ENCODE results near the gene EPDR1.

EPDR1 gene

DNA sequence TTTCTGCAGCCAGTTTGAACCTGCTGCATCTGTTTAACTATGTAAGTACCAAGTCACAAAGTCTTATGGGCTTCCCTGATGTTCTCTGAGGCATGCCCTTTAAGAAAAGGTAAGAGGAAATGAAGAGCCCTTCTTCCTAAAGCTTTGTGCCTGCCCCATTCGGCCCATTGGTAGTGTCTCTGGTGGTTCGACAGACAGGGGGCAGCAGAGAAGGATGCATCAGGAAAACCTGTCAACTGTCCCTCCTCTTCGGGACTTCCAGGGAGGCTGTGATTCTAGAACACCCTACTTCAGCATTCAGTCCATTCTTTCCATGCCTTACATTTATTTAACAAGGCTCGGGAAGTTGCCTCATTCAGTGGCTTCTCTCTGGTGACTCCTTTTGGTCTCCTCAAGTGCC, 1.9 kb upstream of the EPDR1 start:
- Histone ChIP-seq H3K27ac (no peak overlapping the region), H3K4me3 (no peak overlapping the region)
- no peak for DNase-seq (ENCODE audit: low spot score)
- TF ChIP-seq, protein P1, sequence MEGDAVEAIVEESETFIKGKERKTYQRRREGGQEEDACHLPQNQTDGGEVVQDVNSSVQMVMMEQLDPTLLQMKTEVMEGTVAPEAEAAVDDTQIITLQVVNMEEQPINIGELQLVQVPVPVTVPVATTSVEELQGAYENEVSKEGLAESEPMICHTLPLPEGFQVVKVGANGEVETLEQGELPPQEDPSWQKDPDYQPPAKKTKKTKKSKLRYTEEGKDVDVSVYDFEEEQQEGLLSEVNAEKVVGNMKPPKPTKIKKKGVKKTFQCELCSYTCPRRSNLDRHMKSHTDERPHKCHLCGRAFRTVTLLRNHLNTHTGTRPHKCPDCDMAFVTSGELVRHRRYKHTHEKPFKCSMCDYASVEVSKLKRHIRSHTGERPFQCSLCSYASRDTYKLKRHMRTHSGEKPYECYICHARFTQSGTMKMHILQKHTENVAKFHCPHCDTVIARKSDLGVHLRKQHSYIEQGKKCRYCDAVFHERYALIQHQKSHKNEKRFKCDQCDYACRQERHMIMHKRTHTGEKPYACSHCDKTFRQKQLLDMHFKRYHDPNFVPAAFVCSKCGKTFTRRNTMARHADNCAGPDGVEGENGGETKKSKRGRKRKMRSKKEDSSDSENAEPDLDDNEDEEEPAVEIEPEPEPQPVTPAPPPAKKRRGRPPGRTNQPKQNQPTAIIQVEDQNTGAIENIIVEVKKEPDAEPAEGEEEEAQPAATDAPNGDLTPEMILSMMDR (IDR thresholded peaks at IDR 0.05): no peak

DNA sequence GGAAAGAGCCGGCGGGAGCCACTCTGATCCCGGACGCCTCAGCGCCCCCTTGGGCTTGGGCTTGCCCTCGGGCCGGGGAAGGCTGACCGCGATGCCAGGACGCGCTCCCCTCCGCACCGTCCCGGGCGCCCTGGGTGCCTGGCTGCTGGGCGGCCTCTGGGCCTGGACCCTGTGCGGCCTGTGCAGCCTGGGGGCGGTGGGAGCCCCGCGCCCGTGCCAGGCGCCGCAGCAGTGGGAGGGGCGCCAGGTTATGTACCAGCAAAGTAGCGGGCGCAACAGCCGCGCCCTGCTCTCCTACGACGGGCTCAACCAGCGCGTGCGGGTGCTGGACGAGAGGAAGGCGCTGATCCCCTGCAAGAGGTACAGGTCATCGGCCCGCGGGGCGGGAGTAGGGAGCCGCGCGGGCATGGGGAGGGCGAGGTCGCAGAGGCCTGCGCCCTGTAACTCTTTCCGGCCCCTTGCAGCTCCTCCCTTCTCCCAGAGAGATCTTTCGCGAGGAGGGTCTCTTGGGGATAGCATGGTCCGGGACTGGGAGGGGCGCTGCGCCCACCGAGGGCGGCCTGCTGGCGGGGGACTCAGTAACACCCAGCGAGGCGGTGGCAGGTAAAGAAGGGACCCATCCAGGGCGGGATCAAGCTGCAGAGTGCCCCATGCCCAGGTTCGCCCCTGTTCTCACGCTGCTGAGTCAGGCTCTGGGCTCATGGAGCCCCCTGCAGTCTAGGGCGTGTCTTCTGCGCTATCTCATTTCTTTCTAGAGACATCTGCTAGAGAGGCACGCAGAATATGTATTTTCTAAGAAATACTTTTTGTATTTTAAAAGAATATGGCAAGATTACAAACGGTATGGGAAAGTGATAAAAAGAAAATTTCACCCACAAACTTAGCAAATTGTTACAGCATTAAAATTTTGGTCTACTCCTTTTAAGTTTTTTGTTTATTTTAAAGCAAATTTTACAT, 687 bp downstream of the EPDR1 start:
- peak overlapping the region; percentile 95 to 97 for H3K27ac ChIP-seq
- peak; percentile 79 for DNase-seq (ENCODE audit: low spot score)
- H3K4me3 ChIP-seq: peak overlapping the region; percentile 96
- TF ChIP-seq, protein P1 (IDR thresholded peaks at IDR 0.05): no peak

DNA sequence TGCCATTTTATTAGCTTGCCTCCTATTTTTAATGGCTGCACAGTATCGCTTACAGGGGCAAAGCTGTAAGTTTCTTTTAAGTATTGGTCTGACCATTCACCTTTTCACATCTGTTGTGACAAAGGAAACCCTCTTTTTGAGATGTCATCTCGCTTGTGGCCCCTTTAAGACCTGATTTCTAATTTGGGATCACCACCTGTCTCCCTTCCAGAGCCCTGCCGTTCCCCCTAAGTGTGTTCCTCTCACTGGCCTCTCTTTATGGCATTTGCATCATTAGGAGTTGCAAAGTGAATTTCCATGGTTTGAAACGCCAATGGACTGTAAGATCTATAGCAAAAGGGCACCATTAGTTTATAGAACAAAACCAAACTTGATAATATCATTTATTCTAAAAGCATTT, 1.4 kb downstream of the EPDR1 start:
- no peak overlapping the region for H3K27ac ChIP-seq
- TF ChIP-seq, protein P1 (IDR thresholded peaks at IDR 0.05): no peak
- DNase-seq (ENCODE audit: low spot score): no peak

DNA sequence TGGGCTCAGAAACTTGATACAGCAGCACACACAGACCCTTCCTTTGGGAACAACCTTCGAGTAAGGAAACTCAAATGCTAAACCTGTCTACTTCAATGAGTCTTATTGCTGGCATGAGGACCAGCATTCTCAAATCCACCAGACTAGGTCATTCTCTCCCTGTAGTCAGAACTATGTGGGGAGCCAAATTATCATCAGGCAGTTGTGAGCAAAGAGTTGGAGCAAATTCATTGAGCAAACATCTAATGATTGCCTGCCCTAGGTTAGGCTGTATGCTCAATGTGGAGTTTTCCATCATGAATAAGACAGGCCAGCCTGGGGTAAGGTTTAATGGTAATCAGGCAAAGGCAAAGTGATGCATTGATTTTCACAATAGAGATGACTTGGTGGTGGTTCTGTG, 3.6 kb downstream of the EPDR1 start:
- TF ChIP-seq, protein P1 (IDR thresholded peaks at IDR 0.05): no peak
- Histone ChIP-seq H3K4me3 (peak overlapping the region; percentile 16), H3K27ac (peak overlapping the region in 1 of 2 donors; percentile 38)
- DNase-seq (ENCODE audit: low spot score): no peak

More for the DNA sequence above, 1.4 kb downstream of the EPDR1 start:
- peak overlapping the region; percentile 96 for H3K4me3 ChIP-seq

DNA sequence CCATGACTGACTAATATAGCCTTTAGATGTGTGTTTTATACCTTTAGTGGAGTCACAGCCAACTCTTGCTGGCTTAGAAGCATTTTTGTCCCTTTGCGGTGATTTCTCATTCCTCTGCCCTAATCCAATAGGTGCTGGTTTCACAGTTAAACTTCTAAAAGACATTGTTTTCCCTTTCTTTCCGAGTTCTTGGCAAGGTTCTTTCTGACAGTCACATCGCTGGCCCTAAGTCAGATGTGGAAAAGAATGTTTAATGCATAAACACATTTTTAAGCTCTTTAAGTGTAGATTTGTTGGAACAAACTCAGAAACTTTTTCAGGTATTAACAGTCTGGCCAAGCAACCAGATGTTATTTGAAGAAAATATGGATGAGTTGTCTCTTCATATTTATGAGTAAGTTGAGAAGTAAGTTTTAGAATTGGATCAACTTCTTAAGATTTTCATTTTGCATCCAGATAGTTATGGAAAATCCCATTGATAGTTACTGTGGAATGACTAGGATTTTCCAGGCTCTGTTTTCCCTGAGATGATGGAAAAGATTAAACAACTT, 4.1 kb downstream of the EPDR1 start:
- TF ChIP-seq, protein P1 (IDR thresholded peaks at IDR 0.05): no peak
- Histone ChIP-seq H3K27ac (peak overlapping the region in 1 of 2 donors; percentile 38), H3K4me3 (peak overlapping the region; percentile 16)
- DNase-seq (ENCODE audit: low spot score): no peak

DNA sequence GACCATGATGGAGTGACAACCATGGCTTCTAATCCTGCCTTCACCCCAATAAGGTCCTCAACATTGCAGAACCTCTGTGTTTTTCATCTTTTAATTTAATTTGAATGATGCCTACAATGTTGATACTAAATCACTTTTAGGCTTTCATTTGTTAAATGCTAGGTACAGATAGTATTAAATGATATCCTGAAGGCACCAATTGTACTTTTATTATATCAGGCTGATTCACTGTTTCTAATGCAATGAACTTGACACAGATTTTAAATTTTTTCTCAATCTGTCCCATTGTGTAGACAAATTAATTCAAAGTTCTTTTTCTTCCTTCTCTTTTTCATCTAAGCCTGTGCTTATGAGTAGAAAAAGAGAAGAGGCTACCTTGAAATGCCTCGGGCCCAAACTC, 5.2 kb downstream of the EPDR1 start:
- Histone ChIP-seq H3K4me3 (no peak overlapping the region), H3K27ac (no peak overlapping the region)
- TF ChIP-seq, protein P1 (IDR thresholded peaks at IDR 0.05): no peak
- DNase-seq (ENCODE audit: low spot score): no peak

Measured in coronary artery (tissue), 2 donors.